T47D (cell line): ENCODE data around the gene NTM.

Experiments
- DNase-seq, 2 experiments: peaks; one replicate each; pipeline versions ENCODE4 v3.0.0 to v3.0.0-alpha.2; 2011 to 2012; ENCODE audit warnings: low read depth in 1 of 2, low spot score in 1 of 2
- JUND ChIP-seq: IDR thresholded peaks from 2 replicates; pipeline ENCODE4 v1.6.1; 2012; ENCODE audit warnings: low read depth
- in situ Hi-C: cut with HindIII; loops from 2 replicates; pipeline ENCODE4 v1.10.0; 2016; ENCODE audit warnings: low sequenced_read_pairs, low pct_unique_long_range_greater_than_20kb

Gene NTM

DNA sequence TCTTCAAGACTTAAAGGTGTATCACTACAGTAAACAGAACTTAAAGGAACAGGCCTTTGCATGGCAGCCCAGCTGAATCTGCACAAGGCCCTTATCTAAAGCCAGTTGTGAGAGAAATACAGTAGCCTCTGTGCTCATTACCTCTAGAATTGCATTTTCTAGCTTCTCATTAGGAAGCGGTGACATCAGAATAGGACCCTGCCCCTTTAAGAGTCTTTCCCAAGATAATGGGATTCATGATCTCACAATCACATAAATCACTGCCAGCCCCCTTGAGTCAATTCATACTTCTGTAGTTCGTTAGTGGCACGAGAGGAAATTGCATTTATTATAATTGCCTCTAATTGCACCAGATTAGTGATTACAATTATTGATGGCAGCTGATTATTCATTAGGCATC lies 170.3 kb downstream of the NTM start:
- in situ Hi-C loops, result no loop called here
- no peak for TF ChIP-seq JUND
- DNase-seq, result no peak

DNA sequence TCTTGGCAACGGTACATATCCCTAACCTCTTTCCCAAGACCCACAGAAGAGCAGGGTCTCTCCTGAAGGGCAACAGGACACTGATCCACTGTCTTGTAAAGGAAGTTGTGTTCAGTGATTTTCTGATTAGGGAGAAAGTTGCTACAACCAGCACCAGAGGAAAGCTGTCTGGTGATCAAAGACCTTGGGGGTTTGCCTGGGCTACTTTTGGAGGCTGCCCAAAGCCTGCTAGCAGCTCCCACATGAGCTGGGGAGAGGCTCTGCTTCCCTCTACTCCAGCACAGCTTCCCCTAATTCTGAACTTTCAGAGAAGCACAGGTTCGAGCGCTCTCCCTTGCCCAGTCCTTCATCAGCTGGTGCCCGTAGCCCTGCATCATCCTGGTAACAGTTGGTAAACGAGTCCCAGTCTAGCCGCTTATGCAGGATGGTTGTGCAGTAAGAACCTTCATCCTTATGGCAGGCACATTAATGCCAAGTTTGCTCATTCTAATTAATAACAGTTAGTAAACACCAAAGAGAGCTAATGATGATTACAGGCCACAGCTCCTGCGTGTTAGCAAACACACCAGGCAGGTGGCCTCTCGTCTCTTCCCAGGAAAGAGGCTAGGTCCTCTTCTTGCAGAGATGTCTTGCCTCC lies 173.1 kb downstream of the NTM start:
- TF ChIP-seq JUND, result no peak
- DNase-seq, result no peak
- in situ Hi-C loops, result no loop called here

DNA sequence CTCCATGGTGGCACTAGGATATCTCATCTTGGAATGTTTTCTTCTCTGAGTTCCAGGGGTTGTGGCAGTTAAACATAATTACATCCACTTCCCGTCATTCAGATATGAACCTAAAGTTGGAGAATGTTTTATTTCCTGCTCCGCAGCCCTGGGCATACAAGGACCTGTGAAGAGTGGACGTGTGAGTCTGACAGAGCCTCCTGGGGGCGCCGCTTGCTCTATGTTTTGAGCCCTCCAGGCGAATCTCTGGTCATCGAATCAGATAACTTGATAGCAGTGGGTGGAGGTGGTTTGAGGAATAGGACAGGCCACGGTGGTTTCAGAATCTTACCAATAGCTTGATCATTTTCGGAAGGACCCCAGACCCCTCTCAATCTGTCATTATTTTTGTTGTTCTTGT lies 174.2 kb downstream of the NTM start:
- in situ Hi-C loops, result no loop called here
- no peak for DNase-seq
- TF ChIP-seq JUND, result no peak

DNA sequence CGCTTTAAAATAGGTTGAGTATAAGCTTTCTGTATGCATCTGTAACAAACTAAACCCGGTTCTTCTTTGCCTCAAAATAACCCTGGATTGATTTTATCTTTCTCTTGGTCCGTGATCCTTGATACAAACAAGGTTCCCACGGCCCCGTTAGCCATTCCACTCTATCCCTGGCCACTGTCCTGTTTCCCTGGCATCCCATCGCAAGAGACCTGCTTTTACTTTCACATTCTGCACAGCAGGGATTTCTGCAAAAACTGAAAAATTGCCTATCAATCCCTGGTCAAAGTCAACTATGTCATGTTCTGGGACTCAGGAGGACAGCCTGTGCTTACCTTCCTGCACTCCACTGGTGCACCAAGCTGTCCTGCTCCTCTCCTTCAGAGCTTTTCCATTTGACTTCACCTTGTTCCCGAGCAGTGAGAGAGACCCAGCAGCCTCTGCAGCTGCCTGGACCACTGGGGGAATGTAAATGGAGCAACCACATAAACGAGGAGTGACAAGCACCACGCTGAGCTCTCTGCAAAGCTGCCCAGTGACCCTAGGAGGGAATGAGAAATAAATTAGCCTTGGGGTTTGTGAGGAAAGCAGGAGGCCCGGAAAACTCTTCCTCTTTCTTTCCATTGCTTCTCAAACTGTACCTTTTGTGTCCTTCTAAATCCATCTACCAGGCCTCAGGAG lies 175.9 kb downstream of the NTM start:
- TF ChIP-seq JUND, result no peak
- no peak for DNase-seq

DNA sequence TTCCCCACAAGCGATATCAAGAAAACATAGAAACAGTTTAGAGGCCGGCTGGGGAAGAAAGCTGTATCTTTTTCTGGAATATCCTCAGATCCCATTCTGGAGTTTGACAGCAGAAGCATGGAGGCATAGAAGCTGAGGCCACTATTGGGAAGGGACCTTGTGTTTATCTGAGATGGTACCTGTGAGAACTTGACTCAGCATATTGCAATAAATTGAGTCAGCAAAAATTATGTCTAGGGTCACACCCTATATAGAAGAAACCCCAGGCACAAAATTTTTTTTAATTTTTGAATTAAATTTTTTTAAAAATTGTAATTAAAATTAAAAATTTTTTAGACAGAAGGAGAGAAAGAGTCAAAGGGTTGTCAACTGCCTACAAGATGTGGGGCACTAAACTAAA lies 178.7 kb downstream of the NTM start:
- in situ Hi-C loops, result no loop called here
- DNase-seq, result no peak
- TF ChIP-seq JUND, result no peak

More for the DNA sequence above, 175.9 kb downstream of the NTM start:
- in situ Hi-C loops, result no loop called here

DNA sequence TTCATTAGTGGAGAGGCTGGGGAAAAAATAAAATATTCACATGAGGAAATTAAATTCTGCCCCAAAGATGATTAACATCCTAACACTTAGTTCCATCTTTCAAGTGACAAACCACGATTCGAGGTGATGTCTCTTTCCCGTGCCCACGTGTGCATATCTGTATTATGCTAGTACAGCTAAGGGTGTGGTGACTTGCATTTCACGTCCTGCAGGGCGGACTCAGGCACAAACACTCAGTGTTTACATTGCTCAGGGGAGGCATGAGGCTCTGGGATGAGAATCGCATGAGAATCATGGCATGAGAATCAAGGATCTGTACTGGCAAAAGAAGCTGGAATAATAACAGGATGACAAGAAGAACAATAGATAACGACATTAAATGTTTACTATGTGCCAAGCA lies 179.4 kb downstream of the NTM start:
- no peak for DNase-seq
- no peak for TF ChIP-seq JUND
- in situ Hi-C loops, result no loop called here

DNA sequence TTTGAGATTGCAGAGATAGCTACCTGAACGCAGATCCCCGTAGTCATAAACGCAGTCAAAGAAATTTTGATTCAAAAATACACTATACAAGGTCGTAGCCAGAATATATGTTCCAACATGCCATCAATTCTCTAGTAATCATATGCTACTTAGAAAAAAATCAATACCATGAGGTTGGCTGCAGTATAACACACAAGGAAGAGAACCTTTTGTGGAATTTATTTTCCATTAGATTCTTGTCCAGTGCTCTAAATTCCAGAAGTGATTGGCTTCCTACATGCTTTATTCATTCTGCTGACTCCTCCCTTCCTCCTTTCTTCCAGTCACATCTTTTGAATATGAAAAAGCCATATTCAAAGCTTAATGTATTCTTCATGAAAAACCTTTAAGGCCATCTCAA lies 189.9 kb downstream of the NTM start:
- in situ Hi-C loops, result no loop called here
- no peak for DNase-seq
- TF ChIP-seq JUND, result no peak

DNA sequence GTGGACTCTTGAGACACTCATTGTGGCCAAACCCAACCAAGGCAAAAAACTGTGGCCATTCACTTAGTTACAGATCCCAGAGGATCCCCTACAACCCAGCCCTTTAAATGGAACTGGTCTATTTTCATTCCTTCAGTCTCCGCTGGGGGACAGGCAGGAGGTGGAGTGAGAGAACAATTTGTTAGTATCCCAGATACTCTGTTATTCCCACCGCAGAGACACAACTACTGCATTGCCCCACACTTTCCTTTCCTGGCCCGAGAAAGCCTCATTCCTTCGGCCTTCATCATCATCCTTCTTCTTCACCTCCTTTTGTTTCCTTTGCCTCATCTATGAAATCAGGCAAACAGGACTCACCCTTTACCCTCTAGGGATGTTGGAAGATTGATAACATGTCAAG lies 191.1 kb downstream of the NTM start:
- no peak for TF ChIP-seq JUND
- DNase-seq, result no peak
- in situ Hi-C loops, result no loop called here

DNA sequence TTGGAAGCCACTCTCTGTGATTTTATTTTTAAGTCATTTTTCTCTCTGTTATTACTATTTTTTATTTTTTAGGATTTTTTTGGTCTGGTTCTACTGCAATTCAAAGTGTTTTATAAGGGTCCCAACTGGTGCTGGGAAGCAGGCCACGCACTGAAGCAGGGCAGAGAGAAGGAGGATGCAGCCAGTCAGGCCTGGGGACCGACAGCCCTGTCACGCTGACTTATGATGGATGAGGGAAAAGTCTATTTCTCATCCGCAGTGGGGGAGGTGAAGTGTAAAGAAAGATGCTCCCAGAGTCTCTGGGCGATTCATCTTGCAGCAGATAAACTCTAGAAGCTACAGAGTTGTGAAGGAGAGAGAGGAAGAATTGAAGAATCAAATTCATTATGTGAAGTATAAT lies 191.6 kb downstream of the NTM start:
- in situ Hi-C loops, result no loop called here
- no peak for DNase-seq

DNA sequence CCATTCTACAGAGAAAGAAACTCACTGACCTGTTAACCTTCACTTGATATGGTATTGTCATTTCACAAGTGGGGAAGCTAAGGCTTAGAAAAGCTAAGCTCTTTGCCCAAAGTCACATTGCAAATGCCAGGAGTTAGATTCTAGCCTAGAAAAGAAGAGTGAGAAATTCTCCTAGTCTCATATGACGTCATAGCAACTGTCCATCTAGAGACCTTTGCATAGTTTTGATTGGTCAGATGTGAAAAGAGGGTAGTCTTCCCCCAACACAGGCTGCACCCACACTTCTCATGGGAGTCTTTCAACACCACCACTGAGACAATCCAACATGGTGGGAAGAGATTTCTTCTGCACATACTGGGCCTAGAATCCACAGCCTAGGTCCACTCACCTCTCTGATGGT lies 197.9 kb downstream of the NTM start:
- in situ Hi-C loops, result no loop called here
- no peak for TF ChIP-seq JUND
- no peak for DNase-seq

More for the DNA sequence above, 191.6 kb downstream of the NTM start:
- no peak for TF ChIP-seq JUND

DNA sequence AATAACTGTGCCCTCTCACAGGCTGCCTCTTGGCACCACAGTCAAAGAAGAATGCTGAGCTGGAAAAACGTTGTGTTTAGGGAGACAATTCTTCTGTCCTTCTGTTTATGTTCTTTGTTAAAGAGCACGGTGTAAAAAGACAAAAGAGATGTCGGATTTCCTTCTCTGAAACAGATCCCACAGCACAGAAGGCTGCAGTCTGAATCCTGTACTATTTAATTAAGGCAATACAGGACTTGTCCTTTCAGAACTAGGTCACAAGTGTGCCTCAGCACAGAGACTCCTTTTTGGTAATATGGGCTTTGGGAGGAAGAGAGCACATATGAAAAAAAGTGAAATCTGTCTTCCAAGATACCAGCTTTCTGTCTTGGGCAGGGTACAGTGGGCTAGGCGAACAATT lies 201.2 kb downstream of the NTM start:
- no peak for TF ChIP-seq JUND
- in situ Hi-C loops, result no loop called here
- DNase-seq, result no peak

DNA sequence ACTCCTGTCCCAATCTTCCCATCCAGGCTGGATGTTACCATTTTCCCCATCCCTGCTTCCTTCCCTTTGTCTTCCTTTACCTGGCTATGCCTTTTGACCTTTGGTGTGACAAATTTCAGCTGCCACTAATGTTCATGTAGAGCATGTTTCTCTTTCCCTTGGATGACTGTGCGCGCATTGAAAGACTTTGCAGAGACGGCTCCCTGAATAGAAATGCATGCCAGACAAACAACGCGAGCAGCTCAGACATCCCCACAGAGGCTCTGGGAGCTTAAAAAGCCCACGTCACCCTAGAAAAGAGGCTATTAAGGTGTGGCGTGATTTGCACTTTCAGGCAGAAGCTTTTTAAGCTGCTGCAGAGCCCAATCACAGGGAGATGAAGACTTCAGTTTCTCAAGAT lies 202.0 kb downstream of the NTM start:
- no peak for DNase-seq
- in situ Hi-C loops, result no loop called here
- TF ChIP-seq JUND, result no peak

DNA sequence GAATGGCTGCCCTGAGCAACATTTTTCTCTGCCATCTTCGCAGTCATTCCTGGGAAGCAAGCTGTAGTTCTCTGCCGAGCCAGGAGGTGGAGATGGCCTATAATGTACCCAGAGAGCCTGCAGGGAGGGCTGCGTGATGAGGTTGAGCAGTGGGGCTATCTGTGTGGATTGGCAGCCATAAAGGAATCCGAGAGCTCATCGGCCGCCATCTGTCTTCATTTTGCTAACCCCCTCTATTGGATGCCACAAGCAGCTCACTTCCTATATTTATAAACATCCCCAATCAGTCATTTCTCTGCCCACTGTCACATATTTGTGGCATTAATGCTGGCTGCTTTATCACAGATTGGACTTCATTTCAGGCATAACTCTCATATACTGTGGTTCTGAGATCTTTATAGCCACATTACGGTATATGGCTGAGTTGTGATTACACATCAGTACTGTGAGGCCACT lies 209.5 kb downstream of the NTM start:
- in situ Hi-C loops, result no loop called here
- DNase-seq, result peak in 1 of 2 experiments; percentile 35
- TF ChIP-seq JUND, result no peak

DNA sequence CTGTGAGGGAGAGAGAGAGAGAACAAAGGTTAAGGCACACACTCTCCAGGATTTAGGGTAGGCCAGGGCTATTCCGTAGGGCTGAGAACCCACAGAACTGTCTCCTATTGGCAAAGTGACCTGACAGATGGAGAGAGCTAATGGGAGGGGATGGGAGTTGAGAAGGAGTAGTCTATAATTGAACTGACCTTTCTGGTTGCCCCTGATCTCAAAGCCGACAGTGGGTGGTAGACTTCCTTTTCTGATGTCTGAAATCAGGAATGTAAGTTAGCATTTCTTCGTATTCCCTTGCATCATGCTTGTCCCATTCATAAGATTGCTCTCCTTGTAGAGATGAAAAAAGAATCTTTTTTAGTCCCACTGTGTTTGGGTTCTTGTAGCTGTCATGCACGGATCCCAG lies 210.1 kb downstream of the NTM start:
- no peak for DNase-seq
- no peak for TF ChIP-seq JUND
- in situ Hi-C loops, result no loop called here
